ENCODE data around the gene SPEN.

The SPEN gene

GRCh38 chr1:15941899-15942660 lies 94.6 kb downstream of the SPEN start:
- no peaks in the 10 kb centered on the region for H3K27me3 ChIP-seq (ENCODE audit: control insufficient read depth, insufficient read depth, low read length)
- peaks cover 22% of the 10 kb centered on the region for H3K4me1 ChIP-seq (ENCODE audit: control insufficient read depth, insufficient read depth, low read length)
- no peaks in the 10 kb centered on the region for H3K9me3 ChIP-seq (replicated peaks; ENCODE audit: low read length)
- no peak overlapping the region for H3K9ac ChIP-seq (ENCODE audit: low read depth, low read length)
- H3K4me2 ChIP-seq (ENCODE audit: low read length): no peak overlapping the region
- H3K36me3 ChIP-seq (ENCODE audit: insufficient read depth, low read length): peaks cover 89% of the 10 kb centered on the region
- no peak overlapping the region for H3K4me3 ChIP-seq (ENCODE audit: low read length)

DNA sequence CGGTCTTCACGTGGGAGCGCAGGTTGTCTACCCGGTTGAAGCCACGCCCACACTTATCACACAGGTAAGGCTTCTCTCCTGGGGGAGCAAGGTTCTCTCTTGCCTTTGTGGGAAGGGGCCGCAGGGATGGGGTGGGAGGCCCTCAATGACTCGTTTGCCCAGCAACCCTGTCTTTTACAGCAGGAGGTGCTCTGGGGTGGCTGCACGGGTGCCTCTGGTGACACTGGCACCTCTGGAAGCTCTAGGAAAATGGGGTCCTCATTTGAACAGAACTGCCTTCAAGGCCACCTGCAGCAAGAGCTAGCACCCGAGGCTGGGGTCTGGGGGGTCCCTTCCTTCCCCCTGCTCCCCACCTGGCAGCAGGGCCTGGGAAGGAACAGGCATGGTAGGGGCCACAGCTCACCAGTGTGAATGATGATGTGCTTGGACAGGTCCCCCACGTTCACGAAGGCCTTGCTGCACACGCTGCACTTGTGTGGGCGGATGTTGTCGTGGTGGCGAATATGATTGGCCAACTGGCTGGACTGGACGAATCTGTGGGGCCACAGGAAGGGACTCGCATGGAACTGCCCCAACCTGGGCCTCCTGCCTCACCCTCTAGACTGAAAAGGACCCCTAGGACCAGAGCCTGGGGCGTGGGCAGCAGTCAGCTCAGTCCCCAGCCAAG lies 95.3 kb downstream of the SPEN start:
- H3K36me3 ChIP-seq (ENCODE audit: insufficient read depth, low read length): peaks cover 90% of the 10 kb centered on the region
- H3K9ac ChIP-seq (ENCODE audit: low read depth, low read length): no peak overlapping the region
- no peaks in the 10 kb centered on the region for H3K27me3 ChIP-seq (ENCODE audit: control insufficient read depth, insufficient read depth, low read length)
- no peaks in the 10 kb centered on the region for H3K9me3 ChIP-seq (replicated peaks; ENCODE audit: low read length)
- H3K4me2 ChIP-seq (ENCODE audit: low read length): no peak overlapping the region
- peaks cover 20% of the 10 kb centered on the region for H3K4me1 ChIP-seq (ENCODE audit: control insufficient read depth, insufficient read depth, low read length)
- H3K4me3 ChIP-seq (ENCODE audit: low read length): no peak overlapping the region

- Histone ChIP-seq H3K4me2 (ENCODE audit: low read length) (no peak overlapping the region), H3K27me3 (ENCODE audit: control insufficient read depth, insufficient read depth, low read length) (no peaks in the 10 kb centered on the region), H3K4me1 (ENCODE audit: control insufficient read depth, insufficient read depth, low read length) (peaks cover 25% of the 10 kb centered on the region), H3K4me3 (ENCODE audit: low read length) (no peak overlapping the region), H3K9ac (ENCODE audit: low read depth, low read length) (no peak overlapping the region), H3K36me3 (ENCODE audit: insufficient read depth, low read length) (peaks cover 88% of the 10 kb centered on the region), H3K9me3 (replicated peaks; ENCODE audit: low read length) (no peaks in the 10 kb centered on the region)
Observed at GRCh38 chr1:15943328-15943991, 96.0 kb downstream of the SPEN start.

GRCh38 chr1:15943992-15944307 lies 96.4 kb downstream of the SPEN start:
- Histone ChIP-seq H3K4me3 (ENCODE audit: low read length) (no peak overlapping the region), H3K27me3 (ENCODE audit: control insufficient read depth, insufficient read depth, low read length) (no peaks in the 10 kb centered on the region), H3K4me2 (ENCODE audit: low read length) (no peak overlapping the region), H3K9ac (ENCODE audit: low read depth, low read length) (no peak overlapping the region), H3K9me3 (replicated peaks; ENCODE audit: low read length) (no peaks in the 10 kb centered on the region), H3K4me1 (ENCODE audit: control insufficient read depth, insufficient read depth, low read length) (peaks cover 26% of the 10 kb centered on the region), H3K36me3 (ENCODE audit: insufficient read depth, low read length) (peaks cover 83% of the 10 kb centered on the region)

GRCh38 chr1:15944308-15945010 lies 97.0 kb downstream of the SPEN start:
- H3K9ac ChIP-seq (ENCODE audit: low read depth, low read length): no peak overlapping the region
- H3K4me3 ChIP-seq (ENCODE audit: low read length): no peak overlapping the region
- H3K27me3 ChIP-seq (ENCODE audit: control insufficient read depth, insufficient read depth, low read length): no peaks in the 10 kb centered on the region
- H3K4me2 ChIP-seq (ENCODE audit: low read length): no peak overlapping the region
- H3K9me3 ChIP-seq (replicated peaks; ENCODE audit: low read length): no peaks in the 10 kb centered on the region
- peaks cover 26% of the 10 kb centered on the region for H3K4me1 ChIP-seq (ENCODE audit: control insufficient read depth, insufficient read depth, low read length)
- peaks cover 78% of the 10 kb centered on the region for H3K36me3 ChIP-seq (ENCODE audit: insufficient read depth, low read length)

DNA sequence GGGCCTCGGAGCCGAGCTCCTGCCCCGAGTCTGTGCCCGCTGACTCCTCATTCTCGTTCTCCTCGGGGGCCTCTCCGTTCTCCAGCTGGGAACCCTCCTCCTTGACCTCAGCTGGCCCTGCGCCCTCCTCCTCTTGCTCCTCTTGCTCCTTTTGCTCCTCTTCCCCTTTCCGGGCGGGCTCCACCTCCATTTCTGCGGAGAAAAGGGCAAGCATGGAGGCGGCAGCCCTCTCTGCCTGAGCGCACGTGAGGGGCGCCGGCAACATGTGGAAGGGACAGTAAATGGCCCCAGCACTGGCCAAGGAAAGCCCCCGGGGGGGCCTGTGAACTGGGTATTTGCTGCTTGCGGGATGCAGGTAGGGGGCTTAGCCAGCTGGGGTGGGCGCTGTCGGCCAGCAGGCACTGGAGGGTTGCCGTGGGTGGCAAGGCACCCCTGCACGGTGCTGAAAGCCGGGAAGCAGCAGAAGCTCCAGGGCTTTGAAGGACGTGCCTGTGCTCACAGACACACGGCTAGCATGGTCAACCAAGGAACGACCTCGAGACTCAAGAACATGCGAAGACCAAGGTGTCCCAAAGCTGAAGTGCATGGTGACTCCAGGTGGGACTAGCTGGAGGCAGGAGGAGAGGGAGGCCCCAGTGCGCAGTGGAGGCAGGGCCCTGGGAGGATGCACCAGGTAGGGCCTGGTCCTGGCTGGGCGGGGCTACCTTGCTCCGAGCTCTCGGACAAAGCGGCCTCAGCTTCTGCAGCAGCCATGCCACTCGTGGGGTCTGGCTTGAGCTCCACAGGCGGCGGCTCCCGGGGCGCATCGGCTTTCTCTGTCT lies 97.7 kb downstream of the SPEN start:
- Histone ChIP-seq H3K9me3 (replicated peaks; ENCODE audit: low read length) (no peaks in the 10 kb centered on the region), H3K4me3 (ENCODE audit: low read length) (no peak overlapping the region), H3K36me3 (ENCODE audit: insufficient read depth, low read length) (peaks cover 71% of the 10 kb centered on the region), H3K4me2 (ENCODE audit: low read length) (no peak overlapping the region), H3K9ac (ENCODE audit: low read depth, low read length) (no peak overlapping the region), H3K4me1 (ENCODE audit: control insufficient read depth, insufficient read depth, low read length) (peaks cover 29% of the 10 kb centered on the region), H3K27me3 (ENCODE audit: control insufficient read depth, insufficient read depth, low read length) (no peaks in the 10 kb centered on the region)

- peaks cover 36% of the 10 kb centered on the region for H3K4me1 ChIP-seq (ENCODE audit: control insufficient read depth, insufficient read depth, low read length)
- no peaks in the 10 kb centered on the region for H3K27me3 ChIP-seq (ENCODE audit: control insufficient read depth, insufficient read depth, low read length)
Observed at GRCh38 chr1:15945832-15946448, 98.4 kb downstream of the SPEN start.

GRCh38 chr1:15946571-15947381 lies 99.3 kb downstream of the SPEN start:
- Histone ChIP-seq H3K9ac (ENCODE audit: low read depth, low read length) (no peak overlapping the region), H3K9me3 (replicated peaks; ENCODE audit: low read length) (no peaks in the 10 kb centered on the region), H3K36me3 (ENCODE audit: insufficient read depth, low read length) (peaks cover 57% of the 10 kb centered on the region), H3K4me2 (ENCODE audit: low read length) (no peak overlapping the region), H3K4me3 (ENCODE audit: low read length) (no peak overlapping the region), H3K4me1 (ENCODE audit: control insufficient read depth, insufficient read depth, low read length) (peaks cover 45% of the 10 kb centered on the region), H3K27me3 (ENCODE audit: control insufficient read depth, insufficient read depth, low read length) (no peaks in the 10 kb centered on the region)

More at GRCh38 chr1:15945832-15946448, 98.4 kb downstream of the SPEN start:
- H3K4me2 ChIP-seq (ENCODE audit: low read length): no peak overlapping the region
- peaks cover 64% of the 10 kb centered on the region for H3K36me3 ChIP-seq (ENCODE audit: insufficient read depth, low read length)
- no peaks in the 10 kb centered on the region for H3K9me3 ChIP-seq (replicated peaks; ENCODE audit: low read length)
- no peak overlapping the region for H3K9ac ChIP-seq (ENCODE audit: low read depth, low read length)
- no peak overlapping the region for H3K4me3 ChIP-seq (ENCODE audit: low read length)

DNA sequence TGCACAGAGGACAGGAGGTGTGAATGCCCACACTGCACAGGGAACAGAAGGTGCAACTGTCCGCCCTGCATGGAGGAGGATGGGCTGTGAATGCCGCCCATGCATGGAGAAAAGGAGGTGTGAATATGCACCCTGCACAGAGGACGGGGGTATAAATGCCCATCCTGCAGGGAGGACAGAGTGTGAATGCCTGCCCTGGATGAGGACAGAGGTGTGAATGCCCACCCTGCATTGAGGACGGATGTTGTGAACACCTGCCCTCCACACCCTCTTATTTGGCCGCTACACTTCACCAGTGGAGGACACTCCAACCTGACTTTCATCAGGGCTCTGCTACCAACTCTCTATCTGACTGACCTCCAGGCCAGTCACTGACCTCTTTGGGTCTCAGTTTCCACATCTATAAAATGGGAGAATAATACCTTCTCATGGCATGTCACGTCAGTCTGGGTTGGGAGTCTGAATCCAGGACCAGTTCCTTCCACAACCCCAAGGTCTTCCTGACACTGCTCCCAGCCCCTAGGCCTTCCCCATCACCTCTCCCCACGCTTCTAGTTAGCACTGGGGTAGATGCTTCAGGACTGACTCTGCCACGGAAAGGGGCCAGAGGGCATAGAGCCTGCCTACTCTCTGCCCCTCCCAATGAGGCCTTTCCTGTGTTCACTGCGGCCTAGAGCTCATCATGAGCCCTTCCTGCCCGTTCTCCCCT lies 100.0 kb downstream of the SPEN start:
- H3K9me3 ChIP-seq (replicated peaks; ENCODE audit: low read length): no peaks in the 10 kb centered on the region
- peaks cover 49% of the 10 kb centered on the region for H3K36me3 ChIP-seq (ENCODE audit: insufficient read depth, low read length)
- H3K4me1 ChIP-seq (ENCODE audit: control insufficient read depth, insufficient read depth, low read length): peaks cover 52% of the 10 kb centered on the region
- no peaks in the 10 kb centered on the region for H3K27me3 ChIP-seq (ENCODE audit: control insufficient read depth, insufficient read depth, low read length)
- peak overlapping the region; percentile 91 for H3K4me2 ChIP-seq (ENCODE audit: low read length)
- H3K9ac ChIP-seq (ENCODE audit: low read depth, low read length): peak overlapping the region; percentile 95
- peak overlapping the region; percentile 18 for H3K4me3 ChIP-seq (ENCODE audit: low read length)
